SK-N-SH (cell line): Measurements from ENCODE around the gene RAB27B. TPM values are rescaled to one million over a fixed set of nuclear protein-coding genes. Genes with fewer than 3 reads are reported as not detected.

Experiments used
- CTCF ChIA-PET: fragments of 300-600, 350-600 bp; formaldehyde crosslinking; extraction: SDS; loops from one replicate; lab custom pipeline; 2021; lab: Yijun Ruan, JAX
- POLR2A ChIA-PET: fragments of 350-600 bp; sonication (Branson Sonifier 250); formaldehyde crosslinking; extraction: SDS; loops from one replicate; lab custom pipeline; 2020; ENCODE audit warnings: antibody characterized with exemption, inconsistent platforms; lab: Yijun Ruan, JAX
- DNase-seq: peaks from one replicate; pipeline ENCODE4 v3.0.0; 2012
- H2AFZ ChIP-seq: fragments of 200-600 bp; sonication (generic); 2 replicates; pipeline ENCODE4 v1.8.1; 2016; ENCODE audit warnings: antibody characterized with exemption, mild to moderate bottlenecking, low read depth
- H3F3A ChIP-seq: fragments of 200-600 bp; sonication (generic); replicated peaks from 2 replicates; pipeline ENCODE3; 2016; ENCODE audit warnings: antibody characterized with exemption, mild to moderate bottlenecking; ENCODE audit not compliant: insufficient read depth
- H3K27ac ChIP-seq, 2 experiments: fragments of 200-500 bp in 1 of 2; fragments of 200-600 bp in 1 of 2; sonication (Bioruptor generic) in 1 of 2; sonication (generic), shearing (Covaris generic) in 1 of 2; 2 replicates each; pipeline versions ENCODE4 v1.5.1 to v1.6.1; 2014 to 2016; ENCODE audit warnings: low read depth in 2 of 2, inconsistent platforms in 1 of 2, low read length in 1 of 2, mild to moderate bottlenecking in 1 of 2, mixed read lengths in 1 of 2
- H3K27me3 ChIP-seq: fragments of 200-600 bp; sonication (generic), shearing (Covaris generic); 2 replicates; pipeline ENCODE4 v1.6.1; 2016; ENCODE audit warnings: mixed run types; ENCODE audit not compliant: insufficient read depth
- H3K36me3 ChIP-seq, 2 experiments: fragments of 200-500 bp in 1 of 2; fragments of 200-600 bp in 1 of 2; sonication (Bioruptor generic) in 1 of 2; sonication (generic) in 1 of 2; replicated peaks in 1 of 2; 2 replicates each; pipeline versions ENCODE3 to v1.5.1; 2014 to 2016; ENCODE audit warnings: low read length in 1 of 2, mild to moderate bottlenecking in 1 of 2; ENCODE audit not compliant: insufficient read depth in 2 of 2, control insufficient read depth in 1 of 2
- H3K4me1 ChIP-seq, 2 experiments: fragments of 200-500 bp in 1 of 2; fragments of 200-600 bp in 1 of 2; sonication (Bioruptor generic) in 1 of 2; sonication (generic), shearing (Covaris generic) in 1 of 2; 2 replicates each; pipeline versions ENCODE4 v1.5.1 to v1.6.1; 2014 to 2016; ENCODE audit warnings: low read depth in 1 of 2, low read length in 1 of 2, mixed run types in 1 of 2; ENCODE audit not compliant: insufficient read depth in 2 of 2, control insufficient read depth in 1 of 2
- H3K4me2 ChIP-seq: fragments of 200-600 bp; sonication (generic), shearing (Covaris generic); 2 replicates; pipeline ENCODE4 v1.6.1; 2017; ENCODE audit warnings: mixed run types
- H3K4me3 ChIP-seq, 2 experiments: fragments of 200-500 bp in 1 of 2; fragments of 200-600 bp in 1 of 2; sonication (Bioruptor generic) in 1 of 2; sonication (generic), shearing (Covaris generic) in 1 of 2; 2 replicates each; pipeline versions ENCODE4 v1.5.1 to v1.8.1; 2014 to 2016; ENCODE audit warnings: low read depth in 2 of 2, inconsistent platforms in 1 of 2, low read length in 1 of 2, mild to moderate bottlenecking in 1 of 2, mixed read lengths in 1 of 2, moderate library complexity in 1 of 2
- H3K79me2 ChIP-seq: fragments of 200-600 bp; sonication (generic); 2 replicates; pipeline ENCODE4 v1.8.1; 2017; ENCODE audit warnings: mild to moderate bottlenecking; ENCODE audit not compliant: insufficient read depth
- H3K9ac ChIP-seq: fragments of 200-600 bp; sonication (generic); 2 replicates; pipeline ENCODE4 v1.6.1; 2017; ENCODE audit warnings: mixed run types
- H3K9me2 ChIP-seq: fragments of 200-600 bp; sonication (generic); 2 replicates; pipeline ENCODE4 v1.6.1; 2017; ENCODE audit warnings: mixed run types
- H3K9me3 ChIP-seq: fragments of 200-600 bp; sonication (generic); 2 replicates; pipeline ENCODE4 v1.6.1; 2017; ENCODE audit warnings: mixed run types, mild to moderate bottlenecking, moderate library complexity
- H4K20me1 ChIP-seq: fragments of 200-600 bp; sonication (generic); 2 replicates; pipeline ENCODE4 v1.6.1; 2017; ENCODE audit warnings: mild to moderate bottlenecking, mixed run types; ENCODE audit not compliant: insufficient read depth
- EP300 ChIP-seq, 2 experiments: IDR thresholded peaks; 2 replicates each; pipeline versions ENCODE4 v1.4.0 to v1.6.1; 2012; ENCODE audit warnings: borderline replicate concordance in 1 of 2, low read depth in 1 of 2, low read length in 1 of 2
- FOSL2 ChIP-seq: IDR thresholded peaks from 2 replicates; pipeline ENCODE4 v1.4.0; 2012; ENCODE audit warnings: low read depth, mild to moderate bottlenecking, moderate library complexity, borderline replicate concordance
- FOXJ3 ChIP-seq: sonication (generic); formaldehyde crosslinking; IDR thresholded peaks from 2 replicates; pipeline ENCODE4 v1.5.1; 2020; ENCODE audit warnings: mild to moderate bottlenecking, missing genetic modification reagents
- FOXM1 ChIP-seq: IDR thresholded peaks from 2 replicates; pipeline ENCODE4 v1.4.0; 2012; ENCODE audit warnings: low read depth, mild to moderate bottlenecking
- GATA2 ChIP-seq: sonication (generic); formaldehyde crosslinking; IDR thresholded peaks from 2 replicates; pipeline ENCODE4 v1.5.0; 2020; ENCODE audit warnings: mild to moderate bottlenecking, missing genetic modification reagents
- JUND ChIP-seq: IDR thresholded peaks from 2 replicates; pipeline ENCODE4 v1.4.0; 2012
- MXI1 ChIP-seq: IDR thresholded peaks from 2 replicates; pipeline ENCODE4 v1.6.1; 2012; ENCODE audit warnings: mild to moderate bottlenecking, low read depth, low read length, improper control_type of control experiment
- NFIC ChIP-seq: IDR thresholded peaks from 2 replicates; pipeline ENCODE4 v1.4.0; 2012; ENCODE audit warnings: borderline replicate concordance
- NRF1 ChIP-seq: IDR thresholded peaks from 2 replicates; pipeline ENCODE4 v1.6.1; 2012; ENCODE audit warnings: low read depth, mild to moderate bottlenecking, low read length
- POLR2AphosphoS5 ChIP-seq: IDR thresholded peaks from 2 replicates; pipeline ENCODE4 v1.6.1; 2012; ENCODE audit warnings: low read depth, low read length
- RAD21 ChIP-seq: IDR thresholded peaks from 2 replicates; pipeline ENCODE4 v1.6.1; 2012; ENCODE audit warnings: mild to moderate bottlenecking, low read length
- RCOR1 ChIP-seq: fragments of 150-350 bp; IDR thresholded peaks from 2 replicates; pipeline ENCODE4 v1.6.1; 2017; ENCODE audit warnings: antibody characterized with exemption, low read length
- SIN3A ChIP-seq: IDR thresholded peaks from 2 replicates; pipeline ENCODE4 v1.6.1; 2012; ENCODE audit warnings: low read depth, mild to moderate bottlenecking, low read length, moderate library complexity, borderline replicate concordance
- SMC3 ChIP-seq: IDR thresholded peaks from 2 replicates; pipeline ENCODE4 v1.6.1; 2012; ENCODE audit warnings: low read depth, low read length, improper control_type of control experiment
- TAF1 ChIP-seq: IDR thresholded peaks from 2 replicates; pipeline ENCODE4 v1.6.1; 2012; ENCODE audit warnings: low read depth, mild to moderate bottlenecking, low read length, moderate library complexity, borderline replicate concordance
- TEAD4 ChIP-seq: IDR thresholded peaks from 2 replicates; pipeline ENCODE4 v1.4.0; 2012; ENCODE audit warnings: mild to moderate bottlenecking, borderline replicate concordance; ENCODE audit not compliant: insufficient read depth
- USF1 ChIP-seq: IDR thresholded peaks from 2 replicates; pipeline ENCODE4 v1.4.0; 2012; ENCODE audit warnings: low read depth, borderline replicate concordance
- USF2 ChIP-seq: fragments of 150-350 bp; IDR thresholded peaks from 2 replicates; pipeline ENCODE4 v1.6.1; 2017; ENCODE audit warnings: antibody characterized with exemption, low read length, low read depth, borderline replicate concordance
- WGBS: methylation state at CpG from one replicate; pipeline ENCODE4 v1.1.6; 2017; ENCODE audit warnings: low lambda C conversion rate; 5-methylcytosine and 5-hydroxymethylcytosine counted together
- polyA plus RNA-seq, 3 experiments: library from polyadenylated mRNA; depleted of rRNA; stranded (reverse); fragments of >200 nt; gene quantifications; 2 replicates each; pipeline ENCODE4 v1.2.3, GENCODE V29; 2012
- TF ChIP-seq, protein P1 (sequence below): IDR thresholded peaks from 2 replicates; pipeline ENCODE4 v1.4.0; 2012; ENCODE audit warnings: low read depth
- TF ChIP-seq, protein P2 (sequence below): IDR thresholded peaks from 2 replicates; pipeline ENCODE4; 2012
- TF ChIP-seq, protein P3 (sequence below): fragments of 150-350 bp; IDR thresholded peaks from 2 replicates; pipeline ENCODE4 v1.6.1; 2016; ENCODE audit warnings: mild to moderate bottlenecking, low read depth, low read length

Gene RAB27B
- polyA plus RNA-seq (2012; rRNA removed): 0.56 and 0.68 TPM in 2 replicates
- 1.1 and 1.3 TPM in 2 replicates for polyA plus RNA-seq (2012; cell fraction: cytosol; rRNA removed)
- 0.59 and 1.2 TPM in 2 replicates for polyA plus RNA-seq (2012; cell fraction: nucleus; rRNA removed)

GRCh38 chr18:54828281-54828881 is at the start of gene RAB27B:
Gene RAB27B, plus strand, starts transcription at chr18:54828477. Its CDS starts 49,109 bp downstream, at chr18:54877586.
- peak within 1 kb of the TSS; percentile 96 for H2AFZ ChIP-seq
- H3K27me3 ChIP-seq: no peaks in the 10 kb centered on the region
- no peaks in the 10 kb centered on the region for H3K36me3 ChIP-seq
- peak; percentile 64 for DNase-seq
- POLR2A ChIA-PET: no interaction called here
- H3K4me2 ChIP-seq: peak within 1 kb of the TSS; percentile 82
- 5% methylated on average over 27 of the region's 35 CpGs for WGBS
- H3F3A ChIP-seq: no peaks in the 10 kb centered on the region
- peak within 1 kb of the TSS; percentile 67; the same call in 1 of the 2 replicates for H3K9ac ChIP-seq
- H3K9me3 ChIP-seq: no peaks in the 10 kb centered on the region
- peak within 1 kb of the TSS; percentile 66 to 67 for H3K4me3 ChIP-seq
- no peaks in the 10 kb centered on the region for H3K79me2 ChIP-seq
- H3K27ac ChIP-seq: peak within 1 kb of the TSS; percentile 78 to 85
- TF ChIP-seq EP300 (IDR thresholded peaks at IDR 0.05; ENCODE audit: borderline replicate concordance in 1 of 2, low read depth in 1 of 2, low read length in 1 of 2) (no peak), NRF1 (no peak), GATA2 (0 out of 2 replicates have a peak, but pooled peaks have one; percentile 13), TAF1 (0 out of 2 replicates have a peak, but pooled peaks have one; percentile 16), SIN3A (no peak; the same call in 1 of the 2 replicates), MXI1 (0 out of 2 replicates have a peak, but pooled peaks have one; percentile 41), POLR2AphosphoS5 (0 out of 2 replicates have a peak, but pooled peaks have one; percentile 18), RAD21 (0 out of 2 replicates have a peak, but pooled peaks have one; percentile 3), FOSL2 (peak; percentile 37; the same call in 1 of the 2 replicates)
- TF ChIP-seq, protein P1, sequence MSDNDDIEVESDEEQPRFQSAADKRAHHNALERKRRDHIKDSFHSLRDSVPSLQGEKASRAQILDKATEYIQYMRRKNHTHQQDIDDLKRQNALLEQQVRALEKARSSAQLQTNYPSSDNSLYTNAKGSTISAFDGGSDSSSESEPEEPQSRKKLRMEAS: no peak; the same call in 1 of the 2 replicates
- TF ChIP-seq, protein P2, sequence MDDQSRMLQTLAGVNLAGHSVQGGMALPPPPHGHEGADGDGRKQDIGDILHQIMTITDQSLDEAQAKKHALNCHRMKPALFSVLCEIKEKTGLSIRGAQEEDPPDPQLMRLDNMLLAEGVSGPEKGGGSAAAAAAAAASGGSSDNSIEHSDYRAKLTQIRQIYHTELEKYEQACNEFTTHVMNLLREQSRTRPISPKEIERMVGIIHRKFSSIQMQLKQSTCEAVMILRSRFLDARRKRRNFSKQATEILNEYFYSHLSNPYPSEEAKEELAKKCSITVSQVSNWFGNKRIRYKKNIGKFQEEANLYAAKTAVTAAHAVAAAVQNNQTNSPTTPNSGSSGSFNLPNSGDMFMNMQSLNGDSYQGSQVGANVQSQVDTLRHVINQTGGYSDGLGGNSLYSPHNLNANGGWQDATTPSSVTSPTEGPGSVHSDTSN: no peak; the same call in 1 of the 2 replicates
- no peaks in the 10 kb centered on the region for H4K20me1 ChIP-seq
- CTCF ChIA-PET: interaction anchor here (0.9 to 1.0 kb wide), 2 partner anchors 24 to 151 kb away, joined by 3 to 4 read pairs; no protein-coding TSS in a partner anchor
- H3K9me2 ChIP-seq: no peaks in the 10 kb centered on the region
- peaks cover 0 to 18% of the 10 kb centered on the region in 2 experiments; a peak in 3 of 4 replicates for H3K4me1 ChIP-seq

DNA sequence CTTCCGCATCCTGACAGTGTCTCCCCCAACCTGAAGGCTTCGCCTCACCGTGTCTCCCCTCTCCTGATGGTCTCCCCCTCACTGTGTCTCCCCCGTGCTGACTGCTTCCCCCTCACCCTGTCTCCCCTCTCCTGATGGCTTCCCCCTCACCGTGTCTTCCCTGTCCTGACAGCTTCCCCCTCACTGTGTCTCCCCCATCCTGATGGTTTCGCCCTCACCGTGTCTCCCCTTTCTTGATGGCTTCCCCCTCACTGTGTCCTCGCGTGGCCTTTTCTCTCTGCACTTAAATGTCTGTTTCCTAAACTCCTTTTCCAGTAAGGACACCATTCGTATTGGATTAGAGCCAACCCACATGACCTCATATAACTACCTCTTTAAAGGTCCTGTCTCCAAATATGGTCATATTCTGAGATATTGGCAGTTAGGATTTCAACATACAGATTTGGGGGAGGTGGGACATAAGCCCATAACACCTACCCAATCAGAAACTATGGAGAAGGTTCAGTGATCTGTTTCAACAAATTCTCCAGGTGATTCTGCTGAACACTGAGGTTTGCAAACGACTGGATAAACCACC is 47.9 kb upstream of the RAB27B start:
- H3K27ac ChIP-seq: no peak overlapping the region
- no peaks in the 10 kb centered on the region for H4K20me1 ChIP-seq
- H3K27me3 ChIP-seq: no peaks in the 10 kb centered on the region
- no peak overlapping the region for H2AFZ ChIP-seq
- H3K4me2 ChIP-seq: no peak overlapping the region
- peaks cover 9 to 16% of the 10 kb centered on the region in 2 experiments for H3K4me1 ChIP-seq
- 87% methylated on average over 11 of the region's 11 CpGs for WGBS
- H3K79me2 ChIP-seq: no peaks in the 10 kb centered on the region
- no peaks in the 10 kb centered on the region for H3K36me3 ChIP-seq
- no peak overlapping the region for H3K9ac ChIP-seq
- no peak overlapping the region for H3K4me3 ChIP-seq
- no peak for DNase-seq
- ChIA-PET POLR2A (no interaction called here), CTCF (no interaction called here)
- H3K9me3 ChIP-seq: no peaks in the 10 kb centered on the region
- peaks cover 22% of the 10 kb centered on the region for H3F3A ChIP-seq
- H3K9me2 ChIP-seq: no peaks in the 10 kb centered on the region
- TF ChIP-seq USF2: no peak
- TF ChIP-seq, protein P3, sequence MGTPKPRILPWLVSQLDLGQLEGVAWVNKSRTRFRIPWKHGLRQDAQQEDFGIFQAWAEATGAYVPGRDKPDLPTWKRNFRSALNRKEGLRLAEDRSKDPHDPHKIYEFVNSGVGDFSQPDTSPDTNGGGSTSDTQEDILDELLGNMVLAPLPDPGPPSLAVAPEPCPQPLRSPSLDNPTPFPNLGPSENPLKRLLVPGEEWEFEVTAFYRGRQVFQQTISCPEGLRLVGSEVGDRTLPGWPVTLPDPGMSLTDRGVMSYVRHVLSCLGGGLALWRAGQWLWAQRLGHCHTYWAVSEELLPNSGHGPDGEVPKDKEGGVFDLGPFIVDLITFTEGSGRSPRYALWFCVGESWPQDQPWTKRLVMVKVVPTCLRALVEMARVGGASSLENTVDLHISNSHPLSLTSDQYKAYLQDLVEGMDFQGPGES: no peak
- no peak for TF ChIP-seq MXI1
- TF ChIP-seq EP300 (IDR thresholded peaks at IDR 0.05; ENCODE audit: borderline replicate concordance in 1 of 2, low read depth in 1 of 2, low read length in 1 of 2): no peak
- no peak for TF ChIP-seq USF1
- TF ChIP-seq, protein P1: no peak
- TF ChIP-seq FOSL2: no peak
- no peak for TF ChIP-seq SMC3
- no peak for TF ChIP-seq RCOR1
- TF ChIP-seq NFIC: no peak
- no peak for TF ChIP-seq TEAD4
- TF ChIP-seq FOXJ3 (CRISPR knock-in tag): no peak
- no peak for TF ChIP-seq FOXM1
- TF ChIP-seq POLR2AphosphoS5: no peak
- no peak for TF ChIP-seq JUND
